Upper lobe of left lung (tissue), 4 donors: ENCODE data around the gene TINCR.

Experiments
- EP300 ChIP-seq, 4 donors: sonication (generic); formaldehyde crosslinking; IDR thresholded peaks; one replicate each; pipeline ENCODE4 v1.5.1; 2017; ENCODE audit warnings: antibody characterized with exemption in 4 of 4, control low read depth in 2 of 4
- POLR2A ChIP-seq, 4 donors: fragments of 450-650 bp; IDR thresholded peaks; one replicate each; pipeline ENCODE4 v1.5.1; 2016 to 2017; ENCODE audit warnings: antibody characterized with exemption in 4 of 4, mild to moderate bottlenecking in 2 of 4

- TF ChIP-seq EP300 (IDR thresholded peaks at IDR 0.05) (no peak), POLR2A (IDR thresholded peaks at IDR 0.05) (no peak)
Observed at GRCh38 chr19:5559804-5560133, 8.0 kb downstream of the TINCR start.
